Mesothelial cell of epicardium (in vitro differentiated cells): ENCODE results near the gene JMJD1C. TPM values are rescaled to one million over a fixed set of nuclear protein-coding genes. Genes with fewer than 3 reads are reported as not detected.

Source experiments
- DNase-seq, 2 experiments: peaks; one replicate each; pipeline ENCODE4 v3.0.0; 2021; ENCODE audit warnings: low spot score in 2 of 2; ENCODE audit not compliant: unreplicated experiment in 2 of 2
- H3K27ac Mint-ChIP-seq: 2 replicates; pipeline ENCODE4 v1.8.0; 2021; ENCODE audit warnings: mixed read lengths
- H3K27me3 Mint-ChIP-seq: 2 replicates; pipeline ENCODE4 v1.8.0; 2021; ENCODE audit warnings: low read depth, mixed read lengths
- H3K36me3 Mint-ChIP-seq: 2 replicates; pipeline ENCODE4 v1.8.0; 2021; ENCODE audit warnings: mixed read lengths
- H3K4me1 Mint-ChIP-seq: 2 replicates; pipeline ENCODE4 v1.8.0; 2021; ENCODE audit warnings: mixed read lengths
- H3K4me3 Mint-ChIP-seq: 2 replicates; pipeline ENCODE4 v1.8.0; 2021; ENCODE audit warnings: mild to moderate bottlenecking, moderate library complexity, mixed read lengths
- H3K9me3 Mint-ChIP-seq: 2 replicates; pipeline ENCODE4 v1.8.0; 2021; ENCODE audit warnings: mixed read lengths
- total RNA-seq: library from RNA; stranded (reverse); gene quantifications from 3 replicates; pipeline ENCODE4 v1.2.1, GENCODE V29; 2021
- TF ChIP-seq, protein P1 (sequence below): fragments of 200-600 bp; sonication (generic); IDR thresholded peaks from one replicate; pipeline ENCODE4 v1.5.0; 2021; ENCODE audit warnings: antibody characterized with exemption; ENCODE audit not compliant: unreplicated experiment

The JMJD1C gene
- total RNA-seq, 1 donor from 2014 or later = 112 TPM

DNA sequence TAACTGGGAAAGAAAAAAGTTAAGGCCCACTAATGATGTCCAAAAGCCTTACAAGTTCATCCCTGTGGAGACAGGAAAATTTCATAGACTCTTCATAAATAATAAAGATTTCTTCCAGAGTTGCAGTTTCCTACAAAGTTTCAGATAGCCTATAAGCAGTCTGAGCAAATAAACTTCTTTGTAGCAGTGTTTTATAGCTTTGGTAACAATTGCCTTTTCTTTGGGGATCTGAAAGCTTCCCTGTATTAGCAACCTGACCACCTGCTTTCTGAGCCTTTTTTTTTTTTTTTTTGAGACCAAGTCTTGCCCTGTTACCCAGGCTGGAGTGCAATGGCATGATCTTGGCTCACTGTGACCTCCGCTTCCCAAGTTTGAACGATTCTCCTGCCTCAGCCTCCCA, 182.7 kb downstream of the JMJD1C start:
- Mint-ChIP-seq H3K4me1 (peaks cover 3% of the 10 kb centered on the region), H3K36me3 (peaks cover 8% of the 10 kb centered on the region), H3K9me3 (no peaks in the 10 kb centered on the region), H3K27me3 (no peaks in the 10 kb centered on the region), H3K27ac (no peak overlapping the region), H3K4me3 (no peak overlapping the region)
- TF ChIP-seq, protein P1, sequence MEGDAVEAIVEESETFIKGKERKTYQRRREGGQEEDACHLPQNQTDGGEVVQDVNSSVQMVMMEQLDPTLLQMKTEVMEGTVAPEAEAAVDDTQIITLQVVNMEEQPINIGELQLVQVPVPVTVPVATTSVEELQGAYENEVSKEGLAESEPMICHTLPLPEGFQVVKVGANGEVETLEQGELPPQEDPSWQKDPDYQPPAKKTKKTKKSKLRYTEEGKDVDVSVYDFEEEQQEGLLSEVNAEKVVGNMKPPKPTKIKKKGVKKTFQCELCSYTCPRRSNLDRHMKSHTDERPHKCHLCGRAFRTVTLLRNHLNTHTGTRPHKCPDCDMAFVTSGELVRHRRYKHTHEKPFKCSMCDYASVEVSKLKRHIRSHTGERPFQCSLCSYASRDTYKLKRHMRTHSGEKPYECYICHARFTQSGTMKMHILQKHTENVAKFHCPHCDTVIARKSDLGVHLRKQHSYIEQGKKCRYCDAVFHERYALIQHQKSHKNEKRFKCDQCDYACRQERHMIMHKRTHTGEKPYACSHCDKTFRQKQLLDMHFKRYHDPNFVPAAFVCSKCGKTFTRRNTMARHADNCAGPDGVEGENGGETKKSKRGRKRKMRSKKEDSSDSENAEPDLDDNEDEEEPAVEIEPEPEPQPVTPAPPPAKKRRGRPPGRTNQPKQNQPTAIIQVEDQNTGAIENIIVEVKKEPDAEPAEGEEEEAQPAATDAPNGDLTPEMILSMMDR = no peak
- DNase-seq = no peak

DNA sequence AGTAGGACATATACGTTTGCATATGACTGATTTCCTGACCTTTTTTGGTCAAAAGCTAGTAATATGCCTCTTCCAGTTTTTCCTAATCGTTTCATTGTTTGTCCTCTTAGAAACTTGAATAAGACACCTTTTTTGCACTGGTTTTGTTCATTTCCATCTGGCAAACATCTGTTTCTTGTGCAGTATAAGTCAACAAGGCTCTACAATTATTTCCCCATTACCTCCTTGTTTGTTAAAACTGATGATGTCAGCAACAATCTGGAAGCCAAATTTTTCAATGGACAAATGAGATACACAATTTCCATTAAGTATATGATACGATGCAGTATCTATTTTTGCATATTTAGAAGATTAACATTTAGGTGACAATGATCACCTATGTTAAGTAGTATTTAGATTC, 183.8 kb downstream of the JMJD1C start:
- peaks cover 5% of the 10 kb centered on the region for H3K36me3 Mint-ChIP-seq
- H3K9me3 Mint-ChIP-seq = no peaks in the 10 kb centered on the region

DNA sequence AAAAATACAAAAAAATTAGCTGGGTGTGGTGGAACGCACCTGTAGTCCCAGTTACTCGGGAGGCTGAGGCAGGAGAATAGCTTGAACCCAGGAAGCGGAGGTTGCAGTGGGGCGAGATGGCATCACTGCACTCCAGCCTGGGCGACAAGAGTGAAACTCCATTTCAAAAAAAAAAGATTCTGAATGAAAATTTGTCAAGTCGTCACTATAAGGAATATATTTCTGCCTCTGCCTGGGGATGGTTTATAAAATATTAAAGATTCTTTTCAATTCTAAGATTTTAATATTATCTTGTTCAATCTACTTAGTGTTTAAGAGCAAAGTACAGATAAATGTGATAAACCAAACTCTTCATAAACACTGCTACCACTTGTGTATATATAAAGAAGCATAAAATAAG, 185.4 kb downstream of the JMJD1C start:
- TF ChIP-seq, protein P1 = no peak
- H3K9me3 Mint-ChIP-seq = no peaks in the 10 kb centered on the region
- H3K27me3 Mint-ChIP-seq = no peaks in the 10 kb centered on the region
- peaks cover 1% of the 10 kb centered on the region for H3K36me3 Mint-ChIP-seq
- peaks cover 3% of the 10 kb centered on the region for H3K4me1 Mint-ChIP-seq
- H3K27ac Mint-ChIP-seq = no peak overlapping the region
- no peak for DNase-seq
- H3K4me3 Mint-ChIP-seq = no peak overlapping the region

More for the DNA sequence above, 183.8 kb downstream of the JMJD1C start:
- Mint-ChIP-seq H3K4me3 (no peak overlapping the region), H3K27ac (peak overlapping the region; percentile 37), H3K4me1 (peaks cover 3% of the 10 kb centered on the region), H3K27me3 (no peaks in the 10 kb centered on the region)
- TF ChIP-seq, protein P1 = no peak
- no peak for DNase-seq

DNA sequence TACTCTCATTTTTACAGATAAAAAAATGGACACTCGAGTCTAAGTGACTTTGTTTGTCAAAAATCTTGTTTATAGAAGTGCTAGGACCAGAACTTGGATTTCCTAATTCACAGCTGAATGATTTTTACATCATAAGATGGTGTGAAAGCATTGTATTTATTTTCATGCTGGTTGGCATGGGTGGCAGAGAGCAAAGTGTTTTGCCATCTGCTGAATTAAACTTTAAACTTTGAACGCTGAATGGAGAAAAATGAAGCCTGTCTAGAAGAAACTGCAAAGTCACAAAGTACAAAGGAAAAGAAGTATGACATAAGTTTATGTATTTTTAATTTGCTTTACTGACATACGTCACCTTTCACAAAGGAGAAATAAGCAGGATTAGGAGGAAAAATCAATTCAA, 190.7 kb downstream of the JMJD1C start:
- Mint-ChIP-seq H3K27ac (no peak overlapping the region), H3K4me1 (peaks cover 11% of the 10 kb centered on the region), H3K36me3 (no peaks in the 10 kb centered on the region), H3K4me3 (no peak overlapping the region), H3K9me3 (no peaks in the 10 kb centered on the region), H3K27me3 (no peaks in the 10 kb centered on the region)
- no peak for DNase-seq
- TF ChIP-seq, protein P1 = no peak

DNA sequence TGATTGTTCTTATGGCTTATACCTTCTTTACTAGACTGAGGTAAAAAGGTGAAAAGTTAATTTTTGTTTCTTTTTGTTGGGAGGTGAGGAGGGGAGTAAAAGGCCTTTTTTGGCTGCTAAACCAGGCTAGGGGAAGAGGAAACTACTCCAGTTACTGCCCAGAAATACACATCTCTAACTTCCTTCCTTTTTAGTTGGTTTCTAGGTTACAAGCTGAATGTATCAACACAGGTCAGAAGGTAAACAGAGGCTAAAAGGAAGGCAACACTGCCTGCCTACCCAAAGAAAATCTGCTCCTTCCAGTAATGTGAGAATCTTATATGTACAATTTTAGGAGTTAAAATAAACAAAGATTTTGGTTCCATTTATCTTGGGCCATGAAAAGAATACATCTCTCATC, 192.2 kb downstream of the JMJD1C start:
- Mint-ChIP-seq H3K27ac (peak overlapping the region; percentile 73), H3K9me3 (no peaks in the 10 kb centered on the region), H3K4me1 (peaks cover 16% of the 10 kb centered on the region), H3K27me3 (no peaks in the 10 kb centered on the region), H3K36me3 (no peaks in the 10 kb centered on the region), H3K4me3 (no peak overlapping the region)
- TF ChIP-seq, protein P1 = no peak
- no peak for DNase-seq
